Measurements from ENCODE around the gene TDRD3.

Gene TDRD3

GRCh38 chr13:60562096-60562780, 165.2 kb downstream of the TDRD3 start:
- intact Hi-C loops (cut with DNase I), result no loop called here
- DNase-seq, result no peak

- no peak for DNase-seq
Measured at GRCh38 chr13:60571571-60571970, 174.6 kb downstream of the TDRD3 start.

GRCh38 chr13:60572003-60572798, 175.2 kb downstream of the TDRD3 start:
- no peak for DNase-seq
- intact Hi-C loops (cut with DNase I), result no loop called here

More at GRCh38 chr13:60571571-60571970, 174.6 kb downstream of the TDRD3 start:
- intact Hi-C loops (cut with DNase I), result no loop called here

GRCh38 chr13:60572855-60573254, 175.8 kb downstream of the TDRD3 start:
- DNase-seq, result no peak
- intact Hi-C loops (cut with DNase I), result no loop called here

- no peak for DNase-seq
- intact Hi-C loops (cut with DNase I), result no loop called here
Measured at GRCh38 chr13:60574735-60575134, 177.7 kb downstream of the TDRD3 start.

- no peak for DNase-seq
- intact Hi-C loops (cut with DNase I), result no loop called here
Measured at GRCh38 chr13:60575142-60575541, 178.1 kb downstream of the TDRD3 start.

GRCh38 chr13:60577761-60578160, 180.7 kb downstream of the TDRD3 start:
- intact Hi-C loops (cut with DNase I), result no loop called here
- DNase-seq, result no peak

GRCh38 chr13:60583196-60583888, 186.3 kb downstream of the TDRD3 start:
- intact Hi-C loops (cut with DNase I), result no loop called here
- no peak for DNase-seq

GRCh38 chr13:60583911-60584753, 187.1 kb downstream of the TDRD3 start:
- peak in 2 of 10 donors; percentile 10 to 84 for DNase-seq
- intact Hi-C loops (cut with DNase I), result no loop called here

GRCh38 chr13:60584976-60585375, 188.0 kb downstream of the TDRD3 start:
- intact Hi-C loops (cut with DNase I), result no loop called here
- peak in 9 of 10 donors; percentile 15 to 91 (median 44) for DNase-seq

GRCh38 chr13:60590800-60591747, 194.1 kb downstream of the TDRD3 start:
- intact Hi-C loops (cut with DNase I), result no loop called here
- no peak for DNase-seq

- no peak for DNase-seq
- intact Hi-C loops (cut with DNase I), result no loop called here
Measured at GRCh38 chr13:60603049-60603448, 206.0 kb downstream of the TDRD3 start.

- intact Hi-C loops (cut with DNase I), result no loop called here
- no peak for DNase-seq
Measured at GRCh38 chr13:60604058-60604457, 207.0 kb downstream of the TDRD3 start.

GRCh38 chr13:60608954-60609353, 211.9 kb downstream of the TDRD3 start:
- no peak for DNase-seq
- intact Hi-C loops (cut with DNase I), result no loop called here

- intact Hi-C loops (cut with DNase I), result no loop called here
- no peak for DNase-seq
Measured at GRCh38 chr13:60611523-60611922, 214.5 kb downstream of the TDRD3 start.

- intact Hi-C loops (cut with DNase I), result no loop called here
- DNase-seq, result no peak
Measured at GRCh38 chr13:60612593-60612992, 215.6 kb downstream of the TDRD3 start.

- intact Hi-C loops (cut with DNase I), result no loop called here
Measured at GRCh38 chr13:60613080-60613479, 216.1 kb downstream of the TDRD3 start.

GRCh38 chr13:60617991-60618733, 221.1 kb downstream of the TDRD3 start:
- intact Hi-C loops (cut with DNase I), result loop anchor here (5.0 kb wide), 1 partner anchor 171 kb away; no protein-coding TSS in a partner anchor
- no peak for DNase-seq

More at GRCh38 chr13:60613080-60613479, 216.1 kb downstream of the TDRD3 start:
- DNase-seq, result no peak

Data from posterior cingulate gyrus (tissue), 11 donors.